ENCODE measurements around the gene CNMD. TPM values are rescaled to one million over a fixed set of nuclear protein-coding genes. Genes with fewer than 3 reads are reported as not detected.
"Not testable (repeated sequence)": the region's sequence is repeated elsewhere in the genome, so short reads cannot be mapped to it uniquely, and the experiment has no call there.

Gene CNMD
- polyA plus RNA-seq, 1 donor (not counting 4 experiments of a cell fraction or from before 2014, with no cell fraction given): not detected

GRCh38 chr13:52725302-52725701, 14.3 kb downstream of the CNMD start:
- Histone ChIP-seq H3K4me1 (ENCODE audit: control insufficient read depth, extremely low read depth, insufficient read depth, low read length) (no peaks in the 10 kb centered on the region), H3K4me2 (ENCODE audit: control insufficient read depth, extremely low read depth, insufficient read depth, low read depth, low read length) (no peak overlapping the region), H3K36me3 (ENCODE audit: control insufficient read depth in 2 of 2, extremely low read depth in 1 of 2, insufficient read depth in 2 of 2, low read length in 2 of 2) (no peaks in the 10 kb centered on the region), H3K9me3 (ENCODE audit: control insufficient read depth, low read depth, low read length) (no peaks in the 10 kb centered on the region), H3K27ac (ENCODE audit: control insufficient read depth, insufficient read depth, low read length) (no peak overlapping the region), H3K27me3 (ENCODE audit: control insufficient read depth, extremely low read depth, insufficient read depth, low read length) (no peaks in the 10 kb centered on the region), H3K79me2 (ENCODE audit: control insufficient read depth, insufficient read depth, low read length) (no peaks in the 10 kb centered on the region), H4K20me1 (ENCODE audit: control insufficient read depth, extremely low read depth, insufficient read depth, low read length) (no peaks in the 10 kb centered on the region), H2AFZ (ENCODE audit: control insufficient read depth, low read length) (no peak overlapping the region), H3K9ac (ENCODE audit: control insufficient read depth, extremely low read depth, insufficient read depth, low read length) (no peak overlapping the region), H3K4me3 (ENCODE audit: control insufficient read depth in 2 of 3, extremely low read depth in 1 of 3, insufficient read depth in 2 of 3, low read depth in 1 of 3, low read length in 3 of 3) (no peak overlapping the region), H3K9me1 (ENCODE audit: control insufficient read depth, extremely low read depth, insufficient read depth, low read length) (no peaks in the 10 kb centered on the region)
- dilution Hi-C loops (cut with MboI; ENCODE audit: extremely low pct_ligation_motif_present, low sequenced_read_pairs): no loop called here
- DNase-seq (ENCODE audit: low read depth, low spot score): no peak
- FAIRE-seq: no peak
- TF ChIP-seq CTCF (optimal IDR thresholded peaks at IDR 0.05 in 1 of 3, IDR thresholded peaks at IDR 0.05 in 1 of 3, conservative IDR thresholded peaks at IDR 0.05 in 1 of 3; ENCODE audit: extremely low read depth in 1 of 3, insufficient read depth in 2 of 3, low read length in 3 of 3) (no peak), EZH2 (IDR thresholded peaks at IDR 0.05; ENCODE audit: low read length) (no peak)

- Histone ChIP-seq H3K36me3 (ENCODE audit: control insufficient read depth in 2 of 2, extremely low read depth in 1 of 2, insufficient read depth in 2 of 2, low read length in 2 of 2) (no peaks in the 10 kb centered on the region), H3K4me2 (ENCODE audit: control insufficient read depth, extremely low read depth, insufficient read depth, low read depth, low read length) (no peak overlapping the region), H3K4me1 (ENCODE audit: control insufficient read depth, extremely low read depth, insufficient read depth, low read length) (no peaks in the 10 kb centered on the region), H2AFZ (ENCODE audit: control insufficient read depth, low read length) (no peak overlapping the region), H3K27ac (ENCODE audit: control insufficient read depth, insufficient read depth, low read length) (no peak overlapping the region), H3K9me1 (ENCODE audit: control insufficient read depth, extremely low read depth, insufficient read depth, low read length) (no peaks in the 10 kb centered on the region), H3K4me3 (ENCODE audit: control insufficient read depth in 2 of 3, extremely low read depth in 1 of 3, insufficient read depth in 2 of 3, low read depth in 1 of 3, low read length in 3 of 3) (no peak overlapping the region), H3K79me2 (ENCODE audit: control insufficient read depth, insufficient read depth, low read length) (no peaks in the 10 kb centered on the region), H4K20me1 (ENCODE audit: control insufficient read depth, extremely low read depth, insufficient read depth, low read length) (no peaks in the 10 kb centered on the region), H3K9me3 (ENCODE audit: control insufficient read depth, low read depth, low read length) (no peaks in the 10 kb centered on the region), H3K9ac (ENCODE audit: control insufficient read depth, extremely low read depth, insufficient read depth, low read length) (no peak overlapping the region), H3K27me3 (ENCODE audit: control insufficient read depth, extremely low read depth, insufficient read depth, low read length) (no peaks in the 10 kb centered on the region)
- FAIRE-seq: no peak
- dilution Hi-C loops (cut with MboI; ENCODE audit: extremely low pct_ligation_motif_present, low sequenced_read_pairs): no loop called here
- TF ChIP-seq CTCF (optimal IDR thresholded peaks at IDR 0.05 in 1 of 3, IDR thresholded peaks at IDR 0.05 in 1 of 3, conservative IDR thresholded peaks at IDR 0.05 in 1 of 3; ENCODE audit: extremely low read depth in 1 of 3, insufficient read depth in 2 of 3, low read length in 3 of 3) (no peak), EZH2 (IDR thresholded peaks at IDR 0.05; ENCODE audit: low read length) (no peak)
- no peak for DNase-seq (ENCODE audit: low read depth, low spot score)
These were observed 16.4 kb downstream of the CNMD start for GRCh38 chr13:52723181-52723580.

- dilution Hi-C loops (cut with MboI; ENCODE audit: extremely low pct_ligation_motif_present, low sequenced_read_pairs); H3K36me3 ChIP-seq (ENCODE audit: control insufficient read depth in 2 of 2, extremely low read depth in 1 of 2, insufficient read depth in 2 of 2, low read length in 2 of 2); H3K4me3 ChIP-seq (ENCODE audit: control insufficient read depth in 2 of 3, extremely low read depth in 1 of 3, insufficient read depth in 2 of 3, low read depth in 1 of 3, low read length in 3 of 3); H3K9me1 ChIP-seq (ENCODE audit: control insufficient read depth, extremely low read depth, insufficient read depth, low read length); H3K4me2 ChIP-seq (ENCODE audit: control insufficient read depth, extremely low read depth, insufficient read depth, low read depth, low read length); H2AFZ ChIP-seq (ENCODE audit: control insufficient read depth, low read length); H3K9me3 ChIP-seq (ENCODE audit: control insufficient read depth, low read depth, low read length); H3K27me3 ChIP-seq (ENCODE audit: control insufficient read depth, extremely low read depth, insufficient read depth, low read length); FAIRE-seq; H3K27ac ChIP-seq (ENCODE audit: control insufficient read depth, insufficient read depth, low read length); H4K20me1 ChIP-seq (ENCODE audit: control insufficient read depth, extremely low read depth, insufficient read depth, low read length); H3K9ac ChIP-seq (ENCODE audit: control insufficient read depth, extremely low read depth, insufficient read depth, low read length); H3K79me2 ChIP-seq (ENCODE audit: control insufficient read depth, insufficient read depth, low read length); DNase-seq (ENCODE audit: low read depth, low spot score); H3K4me1 ChIP-seq (ENCODE audit: control insufficient read depth, extremely low read depth, insufficient read depth, low read length): not testable (repeated sequence)
These were observed 18.3 kb downstream of the CNMD start for GRCh38 chr13:52721356-52721755.

- H3K9me3 ChIP-seq (ENCODE audit: control insufficient read depth, low read depth, low read length); H3K27ac ChIP-seq (ENCODE audit: control insufficient read depth, insufficient read depth, low read length); H3K9me1 ChIP-seq (ENCODE audit: control insufficient read depth, extremely low read depth, insufficient read depth, low read length); H4K20me1 ChIP-seq (ENCODE audit: control insufficient read depth, extremely low read depth, insufficient read depth, low read length); H3K36me3 ChIP-seq (ENCODE audit: control insufficient read depth in 2 of 2, extremely low read depth in 1 of 2, insufficient read depth in 2 of 2, low read length in 2 of 2); H3K4me3 ChIP-seq (ENCODE audit: control insufficient read depth in 2 of 3, extremely low read depth in 1 of 3, insufficient read depth in 2 of 3, low read depth in 1 of 3, low read length in 3 of 3); H3K9ac ChIP-seq (ENCODE audit: control insufficient read depth, extremely low read depth, insufficient read depth, low read length); H3K27me3 ChIP-seq (ENCODE audit: control insufficient read depth, extremely low read depth, insufficient read depth, low read length); H3K4me2 ChIP-seq (ENCODE audit: control insufficient read depth, extremely low read depth, insufficient read depth, low read depth, low read length); DNase-seq (ENCODE audit: low read depth, low spot score); H2AFZ ChIP-seq (ENCODE audit: control insufficient read depth, low read length); dilution Hi-C loops (cut with MboI; ENCODE audit: extremely low pct_ligation_motif_present, low sequenced_read_pairs); H3K4me1 ChIP-seq (ENCODE audit: control insufficient read depth, extremely low read depth, insufficient read depth, low read length); FAIRE-seq; H3K79me2 ChIP-seq (ENCODE audit: control insufficient read depth, insufficient read depth, low read length): not testable (repeated sequence)
These were observed 18.7 kb downstream of the CNMD start for GRCh38 chr13:52720904-52721303.
